ENCODE results near the gene PFDN5. TPM values are rescaled to one million over a fixed set of nuclear protein-coding genes. Genes with fewer than 3 reads are reported as not detected.

Gene PFDN5
- total RNA-seq, 1 donor from 2014 or later: 425 TPM

GRCh38 chr12:53258541-53259539, 36.5 kb upstream of the PFDN5 start:
- peaks cover 5% of the 10 kb centered on the region for H3F3A ChIP-seq (ENCODE audit: low read depth)

GRCh38 chr12:53259891-53260290, 35.5 kb upstream of the PFDN5 start:
- H3F3A ChIP-seq (ENCODE audit: low read depth): peaks cover 5% of the 10 kb centered on the region
- no peaks in the 10 kb centered on the region for H3K79me2 ChIP-seq (ENCODE audit: low read depth)
- no peak for DNase-seq (ENCODE audit: low spot score)
- no peaks in the 10 kb centered on the region for H3K27me3 ChIP-seq
- no peaks in the 10 kb centered on the region for H3K36me3 Mint-ChIP-seq
- no peak overlapping the region for H3K4me2 ChIP-seq
- H3K27ac ChIP-seq: no peak overlapping the region
- H3K27ac Mint-ChIP-seq: no peak overlapping the region
- no peaks in the 10 kb centered on the region for H3K9me3 Mint-ChIP-seq
- H3K4me3 Mint-ChIP-seq: no peak overlapping the region
- H3K4me1 ChIP-seq: no peaks in the 10 kb centered on the region
- H3K36me3 ChIP-seq: no peaks in the 10 kb centered on the region
- TF ChIP-seq EZH2phosphoT487 (IDR thresholded peaks at IDR 0.05): no peak
- TF ChIP-seq EZH2 (IDR thresholded peaks at IDR 0.05): no peak
- TF ChIP-seq CTCF (IDR thresholded peaks at IDR 0.05): no peak
- H2AFZ ChIP-seq (replicated peaks): no peak overlapping the region
- no peaks in the 10 kb centered on the region for H4K20me1 ChIP-seq (ENCODE audit: low read depth)
- no peaks in the 10 kb centered on the region for H3K9me3 ChIP-seq (ENCODE audit: low read depth)
- peaks cover 4% of the 10 kb centered on the region for H3K27me3 Mint-ChIP-seq (ENCODE audit: insufficient read depth, low read depth)
- no peak overlapping the region for H3K9ac ChIP-seq
- H3K4me3 ChIP-seq: no peak overlapping the region
- H3K4me1 Mint-ChIP-seq: no peaks in the 10 kb centered on the region

More at GRCh38 chr12:53258541-53259539, 36.5 kb upstream of the PFDN5 start:
- H3K36me3 ChIP-seq: no peaks in the 10 kb centered on the region
- DNase-seq (ENCODE audit: low spot score): no peak
- no peak overlapping the region for H3K9ac ChIP-seq
- H3K79me2 ChIP-seq (ENCODE audit: low read depth): no peaks in the 10 kb centered on the region
- Mint-ChIP-seq H3K27ac (no peak overlapping the region), H3K4me3 (no peak overlapping the region), H3K27me3 (ENCODE audit: insufficient read depth, low read depth) (peaks cover 4% of the 10 kb centered on the region), H3K9me3 (no peaks in the 10 kb centered on the region), H3K4me1 (no peaks in the 10 kb centered on the region), H3K36me3 (no peaks in the 10 kb centered on the region)
- no peaks in the 10 kb centered on the region for H3K9me3 ChIP-seq (ENCODE audit: low read depth)
- H3K27me3 ChIP-seq: no peaks in the 10 kb centered on the region
- H3K4me2 ChIP-seq: no peak overlapping the region
- H3K4me3 ChIP-seq: no peak overlapping the region
- H3K27ac ChIP-seq: no peak overlapping the region
- no peak for TF ChIP-seq CTCF (IDR thresholded peaks at IDR 0.05)
- TF ChIP-seq EZH2 (IDR thresholded peaks at IDR 0.05): no peak
- no peak for TF ChIP-seq EZH2phosphoT487 (IDR thresholded peaks at IDR 0.05)
- no peaks in the 10 kb centered on the region for H4K20me1 ChIP-seq (ENCODE audit: low read depth)
- H3K4me1 ChIP-seq: no peaks in the 10 kb centered on the region
- H2AFZ ChIP-seq (replicated peaks): no peak overlapping the region

- H3K4me3 ChIP-seq: no peak overlapping the region
- Mint-ChIP-seq H3K27me3 (ENCODE audit: insufficient read depth, low read depth) (peaks cover 3% of the 10 kb centered on the region), H3K9me3 (no peaks in the 10 kb centered on the region), H3K36me3 (peaks cover 8% of the 10 kb centered on the region), H3K4me3 (no peak overlapping the region), H3K27ac (no peak overlapping the region), H3K4me1 (peaks cover 33% of the 10 kb centered on the region)
- peaks cover 24% of the 10 kb centered on the region for H3K4me1 ChIP-seq
- no peak overlapping the region for H2AFZ ChIP-seq (replicated peaks)
- peaks cover 5% of the 10 kb centered on the region for H3K36me3 ChIP-seq
- H3K27ac ChIP-seq: no peak overlapping the region
- H4K20me1 ChIP-seq (ENCODE audit: low read depth): peaks cover 4% of the 10 kb centered on the region
- no peaks in the 10 kb centered on the region for H3K9me3 ChIP-seq (ENCODE audit: low read depth)
- peaks cover 8% of the 10 kb centered on the region for H3F3A ChIP-seq (ENCODE audit: low read depth)
- no peak overlapping the region for H3K4me2 ChIP-seq
- peaks cover 26% of the 10 kb centered on the region for H3K79me2 ChIP-seq (ENCODE audit: low read depth)
- no peak for DNase-seq (ENCODE audit: low spot score)
- TF ChIP-seq EZH2 (IDR thresholded peaks at IDR 0.05): no peak
- no peak for TF ChIP-seq EZH2phosphoT487 (IDR thresholded peaks at IDR 0.05)
- TF ChIP-seq CTCF (IDR thresholded peaks at IDR 0.05): no peak
- no peak overlapping the region for H3K9ac ChIP-seq
- no peaks in the 10 kb centered on the region for H3K27me3 ChIP-seq
Observed at GRCh38 chr12:53265783-53266182, 29.6 kb upstream of the PFDN5 start.

Data from neural progenitor cell (in vitro differentiated cells).